Measurements from ENCODE around the gene BMP7.

Gene BMP7

GRCh38 chr20:57157106-57157691 lies 109.2 kb downstream of the BMP7 start:
- TF ChIP-seq CTCF (IDR thresholded peaks at IDR 0.05; ENCODE audit: extremely low read depth, missing control alignments), result no peak
- no peak for DNase-seq (ENCODE audit: low spot score)

GRCh38 chr20:57156011-57156729 lies 110.3 kb downstream of the BMP7 start:
- no peak for DNase-seq (ENCODE audit: low spot score)
- no peak for TF ChIP-seq CTCF (IDR thresholded peaks at IDR 0.05; ENCODE audit: extremely low read depth, missing control alignments)

- TF ChIP-seq CTCF (IDR thresholded peaks at IDR 0.05; ENCODE audit: extremely low read depth, missing control alignments), result no peak
- no peak for DNase-seq (ENCODE audit: low spot score)
These were observed 111.0 kb downstream of the BMP7 start for GRCh38 chr20:57155415-57155814.

GRCh38 chr20:57153238-57153905 lies 113.1 kb downstream of the BMP7 start:
- no peak for TF ChIP-seq CTCF (IDR thresholded peaks at IDR 0.05; ENCODE audit: extremely low read depth, missing control alignments)

GRCh38 chr20:57152557-57152956 lies 113.9 kb downstream of the BMP7 start:
- no peak for DNase-seq (ENCODE audit: low spot score)
- no peak for TF ChIP-seq CTCF (IDR thresholded peaks at IDR 0.05; ENCODE audit: extremely low read depth, missing control alignments)

More at GRCh38 chr20:57153238-57153905, 113.1 kb downstream of the BMP7 start:
- DNase-seq (ENCODE audit: low spot score), result no peak

- TF ChIP-seq CTCF (IDR thresholded peaks at IDR 0.05; ENCODE audit: extremely low read depth, missing control alignments), result no peak
- DNase-seq (ENCODE audit: low spot score), result no peak
These were observed 115.9 kb downstream of the BMP7 start for GRCh38 chr20:57150559-57150958.

- DNase-seq (ENCODE audit: low spot score), result no peak
- TF ChIP-seq CTCF (IDR thresholded peaks at IDR 0.05; ENCODE audit: extremely low read depth, missing control alignments), result no peak
These were observed 118.2 kb downstream of the BMP7 start for GRCh38 chr20:57148263-57148662.

Data from GM20000 (cell line).